ENCODE data around the gene NME3.
A peak's percentile ranks its signal among the peaks of the same experiment; 100 is the strongest.

NME3 gene

GRCh38 chr16:1817716-1818115, 46.4 kb upstream of the NME3 start:
- DNase-seq (ENCODE audit: low read depth, low spot score): no peak
- no peak overlapping the region for H3K4me3 ChIP-seq (ENCODE audit: low read depth, low read length)
- TF ChIP-seq CTCF (IDR thresholded peaks at IDR 0.05; ENCODE audit: low read depth, low read length): no peak
- in situ Hi-C loops (cut with HindIII; ENCODE audit: low sequenced_read_pairs): no loop called here

- no peak for TF ChIP-seq CTCF (IDR thresholded peaks at IDR 0.05; ENCODE audit: low read depth, low read length)
- H3K4me3 ChIP-seq (ENCODE audit: low read depth, low read length): no peak overlapping the region
- in situ Hi-C loops (cut with HindIII; ENCODE audit: low sequenced_read_pairs): no loop called here
- DNase-seq (ENCODE audit: low read depth, low spot score): no peak
Measured at GRCh38 chr16:1817276-1817589, 45.9 kb upstream of the NME3 start.

DNA sequence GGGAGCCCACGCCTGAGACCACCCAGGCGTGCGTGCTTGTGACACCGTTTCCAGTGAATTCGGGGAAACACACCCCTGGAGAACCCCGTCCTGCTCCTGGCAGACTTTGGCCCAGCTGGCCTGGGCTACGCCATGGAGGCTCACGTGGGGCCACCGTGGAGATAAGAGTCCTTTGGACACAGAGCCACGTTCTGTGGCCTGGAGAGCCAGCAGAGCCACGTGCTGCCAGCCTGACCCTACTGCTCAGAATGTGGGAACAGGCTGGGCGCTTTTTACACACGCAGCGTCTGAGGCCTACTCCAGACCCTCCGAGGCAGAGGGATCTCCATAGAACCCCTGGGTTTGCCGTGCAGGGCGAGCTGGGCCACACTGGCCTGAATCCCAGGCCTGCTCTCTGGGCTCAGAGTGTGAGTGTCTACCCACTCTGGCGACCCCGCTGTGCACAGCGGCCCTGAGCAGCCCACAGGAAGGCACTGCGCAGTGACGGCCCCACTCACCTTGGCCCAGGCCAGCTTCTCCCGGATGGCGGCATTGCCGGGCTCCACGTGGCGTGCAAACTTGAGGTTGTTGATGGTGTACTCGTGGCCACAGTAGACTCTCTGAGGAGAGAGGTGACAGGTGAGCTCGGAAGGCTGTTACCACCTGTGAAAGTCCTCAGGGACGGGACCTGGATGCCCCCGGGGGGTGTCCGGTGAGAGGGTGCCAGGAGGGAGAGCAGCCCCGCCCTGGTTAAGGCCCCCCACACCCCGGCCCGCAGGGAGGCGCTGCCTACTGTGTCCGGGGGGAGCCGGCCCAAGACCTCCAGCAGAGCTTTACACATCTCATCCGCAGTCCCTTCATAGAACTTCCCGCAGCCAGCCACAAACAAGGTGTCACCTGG, 45.3 kb upstream of the NME3 start:
- in situ Hi-C loops (cut with HindIII; ENCODE audit: low sequenced_read_pairs): no loop called here
- no peak for DNase-seq (ENCODE audit: low read depth, low spot score)
- H3K4me3 ChIP-seq (ENCODE audit: low read depth, low read length): no peak overlapping the region
- no peak for TF ChIP-seq CTCF (IDR thresholded peaks at IDR 0.05; ENCODE audit: low read depth, low read length)

GRCh38 chr16:1815461-1815860, 44.1 kb upstream of the NME3 start:
- TF ChIP-seq CTCF (IDR thresholded peaks at IDR 0.05; ENCODE audit: low read depth, low read length): no peak
- no peak for DNase-seq (ENCODE audit: low read depth, low spot score)
- no peak overlapping the region for H3K4me3 ChIP-seq (ENCODE audit: low read depth, low read length)
- in situ Hi-C loops (cut with HindIII; ENCODE audit: low sequenced_read_pairs): no loop called here

GRCh38 chr16:1812732-1813163, 41.4 kb upstream of the NME3 start:
- no peak overlapping the region for H3K4me3 ChIP-seq (ENCODE audit: low read depth, low read length)
- in situ Hi-C loops (cut with HindIII; ENCODE audit: low sequenced_read_pairs): no loop called here
- peak; percentile 62 for TF ChIP-seq CTCF (IDR thresholded peaks at IDR 0.05; ENCODE audit: low read depth, low read length)
- peak; percentile 38 for DNase-seq (ENCODE audit: low read depth, low spot score)

DNA sequence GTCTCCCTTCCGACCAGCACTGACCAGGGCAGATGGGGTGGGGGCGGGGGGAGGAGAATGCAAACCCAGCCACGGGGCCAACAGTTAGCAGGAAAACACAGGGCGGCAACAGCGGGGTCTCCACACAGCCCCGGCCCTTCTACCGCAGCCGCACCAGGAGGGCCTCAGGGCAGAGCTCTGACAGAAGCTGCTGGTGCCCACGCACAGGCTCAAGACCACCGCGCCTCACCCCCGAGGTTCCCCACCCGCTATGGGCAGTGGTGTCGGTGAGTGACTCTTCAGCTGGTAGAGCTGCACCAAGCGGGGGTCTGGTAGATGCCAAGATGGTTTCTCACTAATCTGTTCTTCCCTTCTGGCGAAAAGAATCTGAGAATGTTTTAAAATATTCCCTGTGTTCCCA, 39.2 kb upstream of the NME3 start:
- TF ChIP-seq CTCF (IDR thresholded peaks at IDR 0.05; ENCODE audit: low read depth, low read length): no peak
- no peak for DNase-seq (ENCODE audit: low read depth, low spot score)
- in situ Hi-C loops (cut with HindIII; ENCODE audit: low sequenced_read_pairs): no loop called here
- H3K4me3 ChIP-seq (ENCODE audit: low read depth, low read length): no peak overlapping the region
